ENCODE data around the gene L1TD1. TPM values are rescaled to one million over a fixed set of nuclear protein-coding genes. Genes with fewer than 3 reads are reported as not detected.

Gene L1TD1
- total RNA-seq, 1 experiment from 2014 or later: 0.18 TPM

GRCh38 chr1:62209931-62210595, 15.4 kb downstream of the L1TD1 start:
- POLR2A ChIA-PET: no interaction called here
- intact Hi-C loops (cut with micrococcal nuclease; ENCODE audit: unreplicated experiment) (no loop called here), in situ Hi-C loops (cut with HindIII; ENCODE audit: low pct_unique_long_range_greater_than_20kb, low sequenced_read_pairs) (no loop called here)
- ATAC-seq: no peak
- no peaks in the 10 kb centered on the region for H3K4me1 ChIP-seq (ENCODE audit: control insufficient read depth, insufficient read depth, low read length)
- no peaks in the 10 kb centered on the region for H3K27me3 ChIP-seq (ENCODE audit: control insufficient read depth, insufficient read depth, low read length)
- peaks cover 12% of the 10 kb centered on the region for H3K9me3 ChIP-seq (ENCODE audit: control insufficient read depth, insufficient read depth, low read depth, low read length)
- H3K4me3 ChIP-seq (ENCODE audit: low read depth in 2 of 2, low read length in 2 of 2): no peak overlapping the region
- CTCF ChIA-PET: no interaction called here
- DNase-seq (ENCODE audit: low read depth, low spot score): no peak
- no peak overlapping the region for H3K27ac ChIP-seq (ENCODE audit: low read length)
- H3K36me3 ChIP-seq (ENCODE audit: control insufficient read depth, insufficient read depth, low read length): no peaks in the 10 kb centered on the region
- no TSS peak for BruUV-seq (replicated peaks)
- no peak for TF ChIP-seq CTCF (IDR thresholded peaks at IDR 0.05)
- TF ChIP-seq SIN3A (IDR thresholded peaks at IDR 0.05; ENCODE audit: borderline replicate concordance, insufficient read depth, low read depth, low read length): no peak
- TF ChIP-seq REST (IDR thresholded peaks at IDR 0.05; ENCODE audit: insufficient read depth in 1 of 2, low read depth in 2 of 2, low read length in 1 of 2): no peak
- no peak for TF ChIP-seq POLR2AphosphoS5 (IDR thresholded peaks at IDR 0.05; ENCODE audit: low read depth, low read length)
- no peak for TF ChIP-seq TCF7L2 (IDR thresholded peaks at IDR 0.05; ENCODE audit: low read depth, low read length)

DNA sequence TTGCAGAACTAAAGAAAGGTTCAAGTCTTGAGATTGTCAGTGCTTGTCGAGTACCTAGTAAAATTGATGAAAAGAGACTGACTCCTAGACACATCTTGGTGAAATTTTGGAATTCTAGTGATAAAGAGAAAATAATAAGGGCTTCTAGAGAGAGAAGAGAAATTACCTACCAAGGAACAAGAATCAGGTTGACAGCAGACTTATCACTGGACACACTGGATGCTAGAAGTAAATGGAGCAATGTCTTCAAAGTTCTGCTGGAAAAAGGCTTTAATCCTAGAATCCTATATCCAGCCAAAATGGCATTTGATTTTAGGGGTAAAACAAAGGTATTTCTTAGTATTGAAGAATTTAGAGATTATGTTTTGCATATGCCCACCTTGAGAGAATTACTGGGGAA, 16.3 kb downstream of the L1TD1 start:
- DNase-seq (ENCODE audit: low read depth, low spot score): no peak
- ATAC-seq: no peak
- ChIA-PET POLR2A (no interaction called here), CTCF (no interaction called here)
- Histone ChIP-seq H3K9me3 (ENCODE audit: control insufficient read depth, insufficient read depth, low read depth, low read length) (peaks cover 12% of the 10 kb centered on the region), H3K4me3 (ENCODE audit: low read depth in 2 of 2, low read length in 2 of 2) (no peak overlapping the region), H3K27me3 (ENCODE audit: control insufficient read depth, insufficient read depth, low read length) (no peaks in the 10 kb centered on the region), H3K36me3 (ENCODE audit: control insufficient read depth, insufficient read depth, low read length) (no peaks in the 10 kb centered on the region), H3K27ac (ENCODE audit: low read length) (no peak overlapping the region), H3K4me1 (ENCODE audit: control insufficient read depth, insufficient read depth, low read length) (no peaks in the 10 kb centered on the region)
- no TSS peak for BruUV-seq (replicated peaks)
- intact Hi-C loops (cut with micrococcal nuclease; ENCODE audit: unreplicated experiment): no loop called here
- in situ Hi-C loops (cut with HindIII; ENCODE audit: low pct_unique_long_range_greater_than_20kb, low sequenced_read_pairs): no loop called here
- TF ChIP-seq TCF7L2 (IDR thresholded peaks at IDR 0.05; ENCODE audit: low read depth, low read length) (no peak), SIN3A (IDR thresholded peaks at IDR 0.05; ENCODE audit: borderline replicate concordance, insufficient read depth, low read depth, low read length) (no peak), REST (IDR thresholded peaks at IDR 0.05; ENCODE audit: insufficient read depth in 1 of 2, low read depth in 2 of 2, low read length in 1 of 2) (no peak), CTCF (IDR thresholded peaks at IDR 0.05) (no peak), POLR2AphosphoS5 (IDR thresholded peaks at IDR 0.05; ENCODE audit: low read depth, low read length) (no peak)

All from Panc1 (cell line).